ENCODE data around the gene GGA2. TPM values are rescaled to one million over a fixed set of nuclear protein-coding genes. Genes with fewer than 3 reads are reported as not detected.
"Not testable (repeated sequence)": the region's sequence is repeated elsewhere in the genome, so short reads cannot be mapped to it uniquely, and the experiment has no call there.

Gene GGA2
- total RNA-seq = 92.4 and 96.3 TPM in 2 replicates

- intact Hi-C loops (cut with micrococcal nuclease) = loop anchor here (1.0 to 5.0 kb wide), 3 partner anchors 47 to 1027 kb away; partner anchors contain the start of genes DCTN5, EARS2, PALB2 and RBBP6
Measured at GRCh38 chr16:23510164-23510914, at the start of gene GGA2. TSS of gene GGA2 (minus strand) at chr16:23510494. CDS start at chr16:23510411, 83 bp downstream.

- intact Hi-C loops (cut with micrococcal nuclease) = loop anchor here (1.0 to 2.0 kb wide), 12 partner anchors 38 to 1605 kb away; partner anchors contain the start of genes COG7, DCTN5, GGA2 and NDUFAB1
Measured at GRCh38 chr16:23557779-23558702, 47.7 kb upstream of the GGA2 start.

GRCh38 chr16:23556881-23557778 lies 46.8 kb upstream of the GGA2 start, which contains the start of the genes EARS2 and UBFD1:
TSS of gene EARS2 (minus strand) at chr16:23557350. CDS start at chr16:23557343, 7 bp downstream.
TSS of gene UBFD1 (plus strand) at chr16:23557727. CDS start at chr16:23557743, 16 bp downstream.
- intact Hi-C loops (cut with micrococcal nuclease) = loop anchor here (1.0 to 2.0 kb wide), 12 partner anchors 39 to 1604 kb away; partner anchors contain the start of genes COG7, DCTN5, GGA2 and NDUFAB1

GRCh38 chr16:23554536-23554935 lies 44.2 kb upstream of the GGA2 start:
- intact Hi-C loops (cut with micrococcal nuclease) = no loop called here

DNA sequence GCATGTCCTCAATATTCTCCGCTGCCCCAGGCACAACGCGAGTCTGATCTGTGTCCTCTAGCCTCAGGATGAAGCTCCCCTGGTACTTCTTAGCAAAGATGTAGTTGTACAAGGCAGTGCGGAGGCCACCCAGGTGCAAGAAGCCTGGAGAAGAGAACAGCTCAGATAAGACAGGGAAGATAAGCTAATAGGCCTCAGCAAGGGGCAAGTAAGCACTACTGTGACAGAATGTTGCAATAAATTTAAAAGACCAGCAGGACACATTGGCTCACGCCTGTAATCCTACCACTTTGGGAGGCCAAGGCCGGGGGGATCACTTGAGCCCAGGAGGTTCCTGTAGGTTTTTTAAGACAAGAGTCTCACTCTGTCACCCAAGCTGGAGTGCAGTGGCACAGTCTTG lies 41.9 kb upstream of the GGA2 start:
- intact Hi-C loops (cut with micrococcal nuclease) = no loop called here

GRCh38 chr16:23549938-23550337 lies 39.6 kb upstream of the GGA2 start:
- intact Hi-C loops (cut with micrococcal nuclease) = no loop called here

- intact Hi-C loops (cut with micrococcal nuclease) = no loop called here
Measured at GRCh38 chr16:23544436-23544835, 34.1 kb upstream of the GGA2 start.

DNA sequence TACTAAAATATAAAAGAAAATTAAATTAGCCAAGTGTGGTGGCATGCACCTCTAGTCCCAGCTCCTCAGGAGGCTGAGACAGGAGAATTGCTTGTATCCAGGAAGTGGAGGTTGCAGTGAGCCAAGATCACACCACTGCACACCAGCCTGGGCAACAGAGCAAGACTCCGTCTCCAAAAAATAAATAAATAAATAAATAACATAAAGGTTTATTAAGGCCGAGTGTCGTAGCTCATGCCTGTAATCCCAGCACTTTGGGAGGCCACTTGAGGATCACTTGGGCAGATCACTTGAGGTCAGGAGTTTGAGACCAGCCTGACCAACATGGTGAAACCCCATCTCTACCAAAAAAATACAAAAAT lies 30.5 kb upstream of the GGA2 start:
- intact Hi-C loops (cut with micrococcal nuclease) = not testable (repeated sequence)

DNA sequence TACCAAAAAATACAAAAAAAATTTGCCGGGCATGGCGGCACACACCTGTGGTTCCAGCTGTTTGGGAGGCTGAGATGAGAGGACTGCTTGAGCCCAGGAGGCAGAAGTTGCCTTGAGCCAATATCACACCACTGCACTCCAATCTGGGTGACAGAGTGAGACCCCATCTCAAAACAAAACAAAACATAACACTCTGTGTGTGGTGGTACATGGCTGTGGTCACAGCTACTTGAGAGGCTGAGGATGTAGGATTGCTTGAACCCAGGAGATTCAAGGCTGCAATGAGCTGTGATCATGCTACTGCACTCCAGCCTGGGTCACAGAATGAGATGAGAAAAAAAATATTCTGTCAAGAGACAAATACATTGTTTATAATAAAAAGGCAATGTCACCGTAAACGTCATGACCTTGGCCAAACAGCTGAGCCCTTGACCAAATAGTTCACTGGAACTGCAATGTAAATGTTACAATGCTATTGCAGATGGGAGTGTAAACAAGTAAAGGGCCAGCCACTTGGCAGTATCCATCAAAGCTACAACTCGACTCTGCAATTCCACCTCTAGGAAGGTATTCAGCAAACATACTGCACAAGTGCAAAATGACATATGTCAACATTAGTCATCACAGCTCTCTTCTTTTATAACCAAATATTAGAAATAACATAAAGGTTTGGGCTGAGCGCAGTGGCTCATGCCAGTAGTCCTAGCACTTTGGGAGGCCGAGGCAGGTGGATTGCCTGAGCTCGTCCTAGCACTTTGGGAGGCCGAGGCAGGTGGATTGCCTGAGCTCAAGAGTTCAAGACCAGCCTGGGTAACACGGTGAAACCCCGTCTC lies 29.9 kb upstream of the GGA2 start:
- intact Hi-C loops (cut with micrococcal nuclease) = no loop called here

DNA sequence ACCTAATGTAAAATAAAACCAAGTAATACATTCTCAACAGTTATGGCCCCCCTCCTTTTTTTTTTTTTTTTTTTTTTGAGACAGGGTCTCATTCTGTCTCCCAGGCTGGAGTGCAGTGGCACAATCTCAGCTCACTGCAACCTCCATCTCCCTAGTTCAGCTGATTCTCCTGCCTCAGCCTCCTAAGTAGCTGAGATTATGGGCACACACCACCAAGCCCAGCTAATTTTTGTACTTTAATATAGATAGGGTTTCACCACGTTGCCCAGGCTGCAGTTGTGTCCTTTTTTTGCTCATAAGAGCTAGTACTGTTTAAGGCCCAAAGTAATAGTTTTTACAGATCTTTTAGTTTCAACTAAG lies 28.6 kb upstream of the GGA2 start:
- intact Hi-C loops (cut with micrococcal nuclease) = no loop called here

DNA sequence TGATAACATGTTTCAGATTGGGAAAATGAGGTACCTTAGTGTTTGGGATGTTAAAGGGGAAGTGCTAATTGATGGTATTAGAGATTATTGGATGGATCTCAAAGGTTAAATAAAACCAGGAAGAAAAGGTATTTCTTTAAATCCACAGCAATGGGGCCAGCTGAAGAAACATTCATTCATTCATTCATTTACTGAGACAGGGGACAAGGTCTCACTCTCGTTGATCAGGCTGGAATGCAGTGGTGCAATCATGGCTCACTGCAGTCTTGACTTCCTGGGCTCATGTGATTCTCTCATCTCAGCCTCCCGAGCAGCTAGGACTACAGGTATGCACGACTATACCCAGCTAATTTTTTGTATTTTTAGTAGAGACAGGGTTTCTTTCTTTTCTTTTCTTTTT lies 27.1 kb upstream of the GGA2 start:
- intact Hi-C loops (cut with micrococcal nuclease) = no loop called here

DNA sequence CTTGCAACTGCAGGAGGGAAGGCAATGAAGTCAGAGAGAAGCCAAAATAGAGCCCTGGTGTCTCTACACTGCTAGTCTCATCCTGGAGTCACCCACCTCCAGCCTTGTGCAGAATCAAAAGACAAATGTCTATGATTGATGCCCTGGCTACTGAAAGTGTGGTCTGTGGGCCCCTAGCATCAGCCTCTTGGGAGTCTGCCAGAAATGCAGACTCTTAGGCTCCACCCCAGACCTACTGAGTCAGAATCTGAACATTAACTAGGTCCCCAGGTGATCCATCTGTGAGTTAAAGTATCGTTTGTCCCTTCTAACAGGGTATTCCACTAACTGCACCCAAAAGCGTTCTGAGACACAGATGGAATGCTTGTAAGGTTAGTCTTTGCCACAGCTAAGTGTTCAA lies 25.6 kb upstream of the GGA2 start:
- intact Hi-C loops (cut with micrococcal nuclease) = no loop called here

DNA sequence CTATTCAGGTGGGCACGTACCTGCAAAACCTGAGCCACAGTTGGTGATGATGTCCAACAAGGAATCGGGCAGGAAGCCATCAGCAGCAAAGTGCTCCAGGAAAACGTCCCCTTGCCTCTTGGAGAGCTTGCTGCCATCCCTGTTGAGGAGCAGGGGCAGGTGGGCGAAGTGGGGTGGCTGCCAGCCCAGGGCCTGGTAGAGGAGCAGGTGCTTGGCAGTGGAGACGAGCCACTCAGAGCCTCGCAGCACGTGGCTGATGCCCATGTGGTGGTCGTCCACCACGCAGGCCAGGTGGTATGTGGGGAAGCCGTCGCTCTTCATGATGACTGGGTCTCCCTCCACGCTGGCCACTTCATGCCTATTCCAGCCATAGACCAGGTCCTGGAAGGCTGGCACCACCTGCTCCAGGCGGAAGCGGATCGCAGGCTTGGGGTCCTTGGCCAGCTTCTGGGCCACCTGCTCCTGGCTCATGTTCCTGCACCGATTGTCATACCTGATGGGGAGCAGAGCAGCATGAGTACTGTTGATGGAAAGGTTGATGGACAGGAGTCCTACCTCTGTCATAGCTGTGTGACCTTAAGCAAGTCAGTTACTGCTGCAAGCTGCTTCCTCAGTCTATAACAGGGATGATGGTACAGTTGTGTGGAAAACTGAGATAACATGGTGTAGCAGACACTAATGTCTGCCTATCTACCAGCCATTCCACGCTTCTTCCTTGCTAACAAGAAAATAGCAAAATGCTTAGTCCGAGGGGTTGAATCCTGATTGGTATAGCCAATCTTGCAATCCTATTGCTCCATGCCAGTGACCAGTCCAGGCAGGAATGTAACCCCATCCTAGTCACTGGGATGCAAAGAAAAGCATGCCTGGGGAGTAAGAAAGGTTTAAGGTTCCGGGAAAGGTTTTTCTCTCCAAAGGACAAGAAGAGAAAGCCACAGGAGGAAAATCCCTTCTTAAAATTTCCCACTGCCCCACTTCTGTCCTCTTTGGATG lies 24.9 kb upstream of the GGA2 start:
- intact Hi-C loops (cut with micrococcal nuclease) = no loop called here

DNA sequence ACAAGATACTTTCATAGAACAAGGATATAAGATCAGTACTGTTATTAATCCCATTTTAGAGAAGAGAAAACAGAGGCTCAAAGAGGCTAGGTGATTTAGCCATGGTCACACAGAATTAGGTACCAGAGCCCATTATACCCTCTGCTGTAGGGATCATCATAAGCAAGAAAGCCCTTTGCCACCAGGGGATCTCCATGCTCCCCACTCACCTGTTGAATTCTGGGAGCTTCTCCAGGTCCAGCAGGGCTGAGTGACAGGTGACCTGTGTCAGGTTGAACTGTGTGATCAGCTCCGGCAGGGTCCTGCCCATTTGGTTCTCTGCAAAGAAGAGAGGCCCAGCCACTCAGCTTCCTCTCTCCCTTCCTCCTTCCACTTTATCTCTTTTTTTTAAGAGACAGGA lies 22.2 kb upstream of the GGA2 start:
- intact Hi-C loops (cut with micrococcal nuclease) = no loop called here

DNA sequence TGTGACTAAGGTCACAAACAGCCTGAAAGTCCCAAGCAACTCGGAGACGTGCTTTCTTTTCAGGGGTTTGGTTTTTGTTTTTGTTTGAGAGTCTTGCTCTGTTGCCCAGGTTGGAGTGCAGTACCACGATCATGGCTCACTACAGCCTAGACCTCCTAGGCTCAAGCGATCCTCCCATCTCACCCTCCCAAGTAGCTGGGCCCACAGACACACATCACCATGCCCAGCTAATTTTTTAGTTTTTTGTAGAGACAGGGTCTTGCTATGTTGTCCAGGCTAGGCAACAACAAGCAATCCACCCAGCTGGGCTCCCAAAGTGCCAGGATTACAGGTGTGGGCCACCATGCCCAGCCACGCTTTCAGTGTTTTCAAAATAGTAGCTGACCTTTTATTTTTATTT lies 19.8 kb upstream of the GGA2 start:
- intact Hi-C loops (cut with micrococcal nuclease) = no loop called here

DNA sequence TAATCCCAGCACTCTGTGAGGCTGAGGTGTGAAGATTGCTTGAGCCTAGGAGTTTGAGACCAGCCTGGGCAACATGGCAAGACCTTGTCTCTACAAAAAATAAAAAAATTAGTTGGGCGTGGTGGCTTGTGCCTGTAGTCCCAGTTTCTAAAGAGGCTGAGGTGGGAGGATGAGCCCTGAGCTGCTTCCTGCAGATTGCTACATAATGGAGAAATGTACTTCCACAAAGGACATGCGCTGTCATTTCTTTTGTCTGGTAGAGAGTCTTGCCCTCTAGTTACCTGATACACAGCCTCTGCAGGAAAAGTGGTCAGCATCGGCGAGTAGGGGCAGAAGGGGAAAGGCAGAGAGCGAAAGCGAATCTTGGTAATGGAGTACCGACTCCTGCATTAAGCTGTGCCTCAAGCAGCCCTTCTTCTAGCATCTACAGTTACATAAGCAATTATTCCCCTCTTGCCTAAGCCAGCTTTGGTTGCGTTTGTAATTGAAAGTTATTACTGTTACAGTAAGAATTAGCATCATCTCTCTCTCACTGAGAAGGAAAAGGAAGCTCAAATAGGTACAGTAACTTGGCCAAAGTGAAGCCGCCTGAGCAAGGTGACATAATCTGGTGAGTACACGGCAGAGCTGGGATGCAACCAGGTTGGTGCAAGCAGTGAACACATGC lies 18.5 kb upstream of the GGA2 start:
- intact Hi-C loops (cut with micrococcal nuclease) = no loop called here

DNA sequence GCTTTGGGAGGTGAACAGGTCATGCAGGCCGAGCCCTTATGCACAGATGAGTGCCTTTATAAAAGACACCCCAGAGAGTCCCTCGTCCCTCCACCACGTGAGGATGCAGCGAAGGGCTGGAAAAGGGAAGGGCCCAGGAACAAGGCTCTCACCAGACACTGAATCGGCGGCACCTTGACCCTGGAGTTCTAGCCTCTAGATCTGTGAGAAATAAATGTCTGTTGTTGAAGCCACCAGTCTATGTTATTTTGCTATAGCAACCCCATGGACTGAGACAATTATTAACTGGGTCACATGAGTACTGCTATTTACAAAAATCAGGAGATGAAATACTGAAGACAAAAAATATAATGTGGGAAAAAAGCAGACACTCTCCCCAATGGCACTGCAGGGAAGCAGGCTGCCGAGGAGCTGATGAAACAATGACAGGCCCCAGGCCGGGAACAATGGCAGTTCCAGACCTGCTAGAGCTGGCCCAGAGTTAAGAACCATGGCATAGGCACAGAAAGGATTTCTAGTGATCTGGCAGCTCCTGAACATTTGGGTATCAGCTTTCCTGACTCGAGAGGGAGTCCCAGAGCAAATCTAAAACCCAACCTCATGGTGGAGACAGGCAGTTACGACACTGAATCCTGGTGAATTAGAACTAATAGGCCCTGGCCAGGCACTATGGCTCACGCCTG lies 17.8 kb upstream of the GGA2 start:
- intact Hi-C loops (cut with micrococcal nuclease) = no loop called here

DNA sequence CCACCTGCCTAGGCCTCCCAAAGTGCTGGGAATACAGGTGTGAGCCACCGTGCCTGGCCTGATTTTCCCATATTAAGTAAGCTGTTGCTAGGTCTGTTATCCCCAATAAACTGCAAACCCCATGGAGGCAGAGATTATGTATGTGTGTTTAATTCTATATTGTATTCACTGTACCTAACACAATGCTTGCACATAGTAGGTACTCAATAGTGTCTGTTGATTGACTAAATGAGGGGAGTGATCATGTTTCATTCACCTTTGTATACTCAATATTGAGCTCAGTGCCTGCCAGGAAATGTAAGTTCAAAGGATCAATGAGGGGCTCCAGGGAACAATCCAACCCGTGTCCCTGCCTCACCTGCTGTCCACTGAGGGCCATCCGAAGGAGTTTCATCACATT lies 14.6 kb upstream of the GGA2 start:
- intact Hi-C loops (cut with micrococcal nuclease) = no loop called here
